ENCODE data around the gene UGT3A2.

DNA sequence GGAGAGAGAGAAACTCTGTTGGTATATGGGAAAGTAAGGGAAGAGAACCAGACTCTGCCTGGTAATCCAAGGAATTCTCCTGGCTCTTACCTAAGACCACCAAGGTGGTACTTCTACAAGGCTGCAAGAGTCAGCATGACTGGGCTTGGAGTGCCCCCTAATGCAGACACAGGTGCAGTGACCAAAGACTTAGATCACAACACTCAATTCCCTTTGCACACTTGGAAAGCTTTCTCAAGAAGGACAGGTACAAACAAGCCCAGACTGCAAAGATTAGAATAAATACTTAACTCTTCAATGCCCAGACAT lies 25.2 kb downstream of the UGT3A2 start:
- TF ChIP-seq, protein P1, sequence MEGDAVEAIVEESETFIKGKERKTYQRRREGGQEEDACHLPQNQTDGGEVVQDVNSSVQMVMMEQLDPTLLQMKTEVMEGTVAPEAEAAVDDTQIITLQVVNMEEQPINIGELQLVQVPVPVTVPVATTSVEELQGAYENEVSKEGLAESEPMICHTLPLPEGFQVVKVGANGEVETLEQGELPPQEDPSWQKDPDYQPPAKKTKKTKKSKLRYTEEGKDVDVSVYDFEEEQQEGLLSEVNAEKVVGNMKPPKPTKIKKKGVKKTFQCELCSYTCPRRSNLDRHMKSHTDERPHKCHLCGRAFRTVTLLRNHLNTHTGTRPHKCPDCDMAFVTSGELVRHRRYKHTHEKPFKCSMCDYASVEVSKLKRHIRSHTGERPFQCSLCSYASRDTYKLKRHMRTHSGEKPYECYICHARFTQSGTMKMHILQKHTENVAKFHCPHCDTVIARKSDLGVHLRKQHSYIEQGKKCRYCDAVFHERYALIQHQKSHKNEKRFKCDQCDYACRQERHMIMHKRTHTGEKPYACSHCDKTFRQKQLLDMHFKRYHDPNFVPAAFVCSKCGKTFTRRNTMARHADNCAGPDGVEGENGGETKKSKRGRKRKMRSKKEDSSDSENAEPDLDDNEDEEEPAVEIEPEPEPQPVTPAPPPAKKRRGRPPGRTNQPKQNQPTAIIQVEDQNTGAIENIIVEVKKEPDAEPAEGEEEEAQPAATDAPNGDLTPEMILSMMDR (IDR thresholded peaks at IDR 0.05) = no peak
- TF ChIP-seq EZH2 (IDR thresholded peaks at IDR 0.05; ENCODE audit: borderline replicate concordance, insufficient read depth, low read depth, low read length, poor library complexity, severe bottlenecking) = no peak

Measured in B cell (primary cell).